Measurements from ENCODE around the gene PSPN. TPM values are rescaled to one million over a fixed set of nuclear protein-coding genes. Genes with fewer than 3 reads are reported as not detected.
"Not testable (repeated sequence)": the region's sequence is repeated elsewhere in the genome, so short reads cannot be mapped to it uniquely, and the experiment has no call there.

PSPN gene
- total RNA-seq, 2 donors from 2014 or later, result 0.82 to 0.98 TPM

DNA sequence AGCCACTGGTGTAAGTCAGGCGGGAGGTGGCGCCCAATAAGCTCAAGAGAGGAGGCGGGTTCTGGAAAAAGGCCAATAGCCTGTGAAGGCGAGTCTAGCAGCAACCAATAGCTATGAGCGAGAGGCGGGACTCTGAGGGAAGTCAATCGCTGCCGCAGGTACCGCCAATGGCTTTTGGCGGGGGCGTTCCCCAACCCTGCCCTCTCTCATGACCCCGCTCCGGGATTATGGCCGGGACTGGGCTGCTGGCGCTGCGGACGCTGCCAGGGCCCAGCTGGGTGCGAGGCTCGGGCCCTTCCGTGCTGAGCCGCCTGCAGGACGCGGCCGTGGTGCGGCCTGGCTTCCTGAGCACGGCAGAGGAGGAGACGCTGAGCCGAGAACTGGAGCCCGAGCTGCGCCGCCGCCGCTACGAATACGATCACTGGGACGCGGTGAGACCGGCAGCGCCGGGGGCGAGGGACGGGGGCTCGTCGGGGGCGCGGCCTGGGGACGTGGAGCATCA is 3.1 kb downstream of the PSPN start, which contains the start of gene ALKBH7:
Gene ALKBH7 (plus strand): TSS at position 201 of the 502 bp plus-strand sequence. CDS start 27 bp downstream, at position 228.
- peak; percentile 100 for DNase-seq (ENCODE audit: low spot score)
- TF ChIP-seq, protein P1, sequence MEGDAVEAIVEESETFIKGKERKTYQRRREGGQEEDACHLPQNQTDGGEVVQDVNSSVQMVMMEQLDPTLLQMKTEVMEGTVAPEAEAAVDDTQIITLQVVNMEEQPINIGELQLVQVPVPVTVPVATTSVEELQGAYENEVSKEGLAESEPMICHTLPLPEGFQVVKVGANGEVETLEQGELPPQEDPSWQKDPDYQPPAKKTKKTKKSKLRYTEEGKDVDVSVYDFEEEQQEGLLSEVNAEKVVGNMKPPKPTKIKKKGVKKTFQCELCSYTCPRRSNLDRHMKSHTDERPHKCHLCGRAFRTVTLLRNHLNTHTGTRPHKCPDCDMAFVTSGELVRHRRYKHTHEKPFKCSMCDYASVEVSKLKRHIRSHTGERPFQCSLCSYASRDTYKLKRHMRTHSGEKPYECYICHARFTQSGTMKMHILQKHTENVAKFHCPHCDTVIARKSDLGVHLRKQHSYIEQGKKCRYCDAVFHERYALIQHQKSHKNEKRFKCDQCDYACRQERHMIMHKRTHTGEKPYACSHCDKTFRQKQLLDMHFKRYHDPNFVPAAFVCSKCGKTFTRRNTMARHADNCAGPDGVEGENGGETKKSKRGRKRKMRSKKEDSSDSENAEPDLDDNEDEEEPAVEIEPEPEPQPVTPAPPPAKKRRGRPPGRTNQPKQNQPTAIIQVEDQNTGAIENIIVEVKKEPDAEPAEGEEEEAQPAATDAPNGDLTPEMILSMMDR (IDR thresholded peaks at IDR 0.05), result no peak
- peak within 1 kb of the TSS; percentile 87 to 99 for H3K4me3 ChIP-seq
- H3K27me3 ChIP-seq, result no peaks in the 10 kb centered on the region
- peaks cover 0 to 14% of the 10 kb centered on the region in 2 donors for H3K4me1 ChIP-seq
- H3K27ac ChIP-seq, result peak within 1 kb of the TSS; percentile 99
- H3K36me3 ChIP-seq, result peaks cover 14% of the 10 kb centered on the region
- no peaks in the 10 kb centered on the region for H3K9me3 ChIP-seq

DNA sequence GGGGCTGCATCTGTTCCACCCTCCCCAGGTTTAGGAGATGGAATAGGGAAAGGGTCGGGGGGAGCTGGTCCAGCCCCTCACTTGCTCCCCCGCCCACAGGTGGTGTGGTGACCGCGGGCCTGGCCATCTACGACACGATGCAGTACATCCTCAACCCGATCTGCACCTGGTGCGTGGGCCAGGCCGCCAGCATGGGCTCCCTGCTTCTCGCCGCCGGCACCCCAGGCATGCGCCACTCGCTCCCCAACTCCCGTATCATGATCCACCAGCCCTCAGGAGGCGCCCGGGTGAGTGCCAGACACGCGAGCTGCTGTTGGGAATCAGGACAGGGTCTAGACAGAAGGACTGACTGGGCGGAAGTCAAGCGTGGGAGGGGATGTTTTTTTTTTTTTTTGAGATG is 11.4 kb downstream of the PSPN start:
- H3K9me3 ChIP-seq, result no peaks in the 10 kb centered on the region
- peaks cover 49% of the 10 kb centered on the region for H3K36me3 ChIP-seq
- H3K27ac ChIP-seq, result no peak overlapping the region
- peaks cover 0 to 11% of the 10 kb centered on the region in 2 donors for H3K4me1 ChIP-seq
- no peaks in the 10 kb centered on the region for H3K27me3 ChIP-seq
- TF ChIP-seq, protein P1 (IDR thresholded peaks at IDR 0.05), result no peak
- DNase-seq (ENCODE audit: low spot score), result no peak
- no peak overlapping the region for H3K4me3 ChIP-seq

DNA sequence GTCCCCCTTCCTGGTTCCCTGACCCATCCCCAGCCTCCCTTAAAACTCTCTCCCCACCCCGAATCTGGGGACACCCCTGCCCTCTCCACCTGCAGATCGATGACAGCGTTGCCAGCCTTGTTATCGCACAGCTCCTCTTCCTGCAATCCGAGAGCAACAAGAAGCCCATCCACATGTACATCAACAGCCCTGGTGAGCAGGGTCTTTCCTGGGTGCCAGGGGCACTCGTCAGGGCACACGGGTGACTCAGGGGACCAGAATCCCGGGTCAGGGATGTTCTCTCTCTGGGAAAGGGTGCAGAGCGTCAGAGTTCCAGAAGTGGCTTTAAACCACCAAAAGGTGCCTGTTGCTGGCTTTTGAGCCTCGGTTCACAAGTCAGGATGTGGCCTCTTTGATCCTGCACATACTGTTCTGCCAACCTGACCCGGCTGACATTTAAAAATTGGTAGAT is 13.4 kb downstream of the PSPN start:
- peak overlapping the region; percentile 83 to 99 for H3K4me3 ChIP-seq
- peaks cover 32% of the 10 kb centered on the region for H3K36me3 ChIP-seq
- TF ChIP-seq, protein P1 (IDR thresholded peaks at IDR 0.05), result no peak
- peak overlapping the region; percentile 90 to 94 for H3K27ac ChIP-seq
- no peaks in the 10 kb centered on the region for H3K27me3 ChIP-seq
- H3K4me1 ChIP-seq, result peaks cover 0 to 11% of the 10 kb centered on the region in 2 donors
- no peaks in the 10 kb centered on the region for H3K9me3 ChIP-seq
- DNase-seq (ENCODE audit: low spot score), result no peak

DNA sequence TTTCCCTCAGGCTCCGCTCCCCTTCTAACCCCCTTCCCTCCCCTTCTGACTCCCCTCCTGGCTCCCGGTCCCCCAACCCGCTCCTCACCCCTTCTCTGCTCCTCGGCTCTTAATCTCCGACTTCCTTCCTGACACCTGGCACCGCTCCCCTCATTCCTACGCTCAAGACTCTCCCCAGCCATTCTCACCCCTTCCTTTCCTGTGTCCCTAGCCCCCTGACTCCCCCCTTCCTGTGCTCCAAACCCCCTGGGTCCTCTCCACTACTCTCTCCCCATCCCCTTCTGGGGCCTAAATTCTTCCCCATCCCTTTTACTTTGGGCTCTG is 13.7 kb downstream of the PSPN start:
- H3K27ac ChIP-seq, result peak overlapping the region; percentile 90 to 94
- TF ChIP-seq, protein P1 (IDR thresholded peaks at IDR 0.05), result no peak
- no peak for DNase-seq (ENCODE audit: low spot score)

DNA sequence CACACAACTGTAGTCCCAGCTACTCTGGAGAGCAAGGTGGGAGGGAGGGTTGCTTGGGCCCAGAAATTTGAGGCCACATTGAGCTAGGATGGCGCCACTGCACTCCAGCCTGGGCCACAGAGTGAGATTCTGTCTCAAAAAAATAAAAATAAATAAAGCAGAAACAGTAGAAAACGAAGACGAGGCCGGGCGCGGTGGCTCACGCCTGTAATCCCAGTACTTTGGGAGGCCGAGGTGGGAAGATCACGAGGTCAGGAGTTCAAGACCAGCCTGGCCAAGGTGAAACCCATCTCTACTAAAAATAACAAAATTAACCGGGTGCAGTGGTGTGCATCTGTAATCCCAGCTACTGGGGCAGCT is 14.9 kb downstream of the PSPN start:
- Histone ChIP-seq H3K4me1 (peaks cover 0 to 11% of the 10 kb centered on the region in 2 donors), H3K36me3 (peaks cover 18% of the 10 kb centered on the region), H3K4me3 (peak overlapping the region; percentile 83 to 99), H3K27ac (peak overlapping the region in 1 of 2 donors; percentile 94)
- not testable (repeated sequence) for DNase-seq (ENCODE audit: low spot score); H3K9me3 ChIP-seq; H3K27me3 ChIP-seq

More for the DNA sequence above, 13.7 kb downstream of the PSPN start:
- H3K4me3 ChIP-seq, result peak overlapping the region; percentile 83 to 99
- peaks cover 0 to 11% of the 10 kb centered on the region in 2 donors for H3K4me1 ChIP-seq
- H3K36me3 ChIP-seq, result peaks cover 30% of the 10 kb centered on the region
- H3K27me3 ChIP-seq, result no peaks in the 10 kb centered on the region
- H3K9me3 ChIP-seq, result no peaks in the 10 kb centered on the region

DNA sequence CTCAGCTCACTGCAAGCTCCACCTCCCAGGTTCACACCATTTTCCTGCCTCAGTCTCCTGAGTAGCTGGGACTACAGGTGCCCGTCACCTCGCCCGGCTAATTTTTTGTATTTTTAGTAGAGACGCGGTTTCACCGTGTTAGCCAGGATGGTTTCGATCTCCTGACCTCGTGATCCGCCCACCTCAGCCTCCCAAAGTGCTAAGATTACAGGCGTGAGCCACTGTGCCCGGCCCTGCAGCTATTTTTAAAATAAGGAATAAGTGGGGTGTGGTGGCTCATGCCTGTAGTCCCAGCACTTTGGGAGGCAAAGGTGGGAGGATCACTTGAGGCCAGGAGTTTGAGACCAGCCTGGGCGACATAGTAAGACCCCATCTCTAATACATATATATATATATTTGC is 15.3 kb downstream of the PSPN start:
- peaks cover 14% of the 10 kb centered on the region for H3K36me3 ChIP-seq
- H3K27me3 ChIP-seq; H3K9me3 ChIP-seq; DNase-seq (ENCODE audit: low spot score); H3K4me3 ChIP-seq; H3K27ac ChIP-seq: not testable (repeated sequence)
- H3K4me1 ChIP-seq, result peaks cover 0 to 11% of the 10 kb centered on the region in 2 donors

All from right atrium auricular region (tissue), 2 donors.